Dedifferentiated amniotic fluid mesenchymal stem cell (primary cell): ENCODE measurements around the gene LRRC28.
"Not testable (repeated sequence)": the region's sequence is repeated elsewhere in the genome, so short reads cannot be mapped to it uniquely, and the experiment has no call there.

Experiments
- DNase-seq: peaks from one replicate; pipeline ENCODE4 v3.0.0-alpha.2; 2016; ENCODE audit errors: extremely low spot score

The LRRC28 gene

GRCh38 chr15:99250857-99251841 is at the start of gene LRRC28:
Gene LRRC28, plus strand, starts transcription at chr15:99251481. Its CDS starts 4,477 bp downstream, at chr15:99255958.
- DNase-seq, result peak; percentile 99

DNA sequence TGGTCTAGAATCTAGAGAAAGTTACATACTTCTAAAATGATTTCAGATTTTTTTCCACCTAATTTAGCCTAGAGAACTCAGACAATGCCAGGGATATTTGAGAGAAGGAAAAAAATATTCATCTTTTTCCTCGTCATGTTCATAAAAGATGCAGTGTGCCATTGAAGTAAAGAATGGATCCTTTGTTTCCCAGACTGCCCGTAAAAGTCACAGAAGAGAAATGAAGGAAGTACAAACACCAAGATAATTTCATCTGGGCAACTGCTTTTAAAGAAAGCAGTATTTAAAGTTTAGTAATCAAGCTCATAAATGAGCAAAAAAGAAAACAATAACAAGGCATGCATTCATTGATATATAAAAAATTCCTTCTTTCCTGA is 49.1 kb upstream of the LRRC28 start:
- DNase-seq, result no peak

DNA sequence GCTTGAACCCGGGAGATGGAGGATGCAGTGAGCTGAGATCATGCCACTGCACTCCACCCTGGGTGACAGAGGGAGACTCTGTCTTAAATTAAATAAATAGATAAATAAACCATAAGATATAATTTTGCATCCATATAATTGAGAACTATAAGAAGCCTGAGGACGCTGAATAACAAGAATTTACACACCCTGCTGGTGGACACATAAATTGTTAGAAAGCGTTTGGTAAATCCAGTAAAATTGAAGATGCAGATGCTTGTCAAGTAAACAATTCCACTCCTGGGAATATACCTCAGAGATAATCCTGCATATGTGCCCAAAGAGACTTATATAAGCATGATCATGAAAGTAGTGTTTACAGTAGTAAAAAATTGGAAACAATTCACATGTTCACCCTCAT is 43.6 kb upstream of the LRRC28 start:
- DNase-seq, result no peak

GRCh38 chr15:99209326-99209725 is 42.0 kb upstream of the LRRC28 start:
- DNase-seq, result no peak

DNA sequence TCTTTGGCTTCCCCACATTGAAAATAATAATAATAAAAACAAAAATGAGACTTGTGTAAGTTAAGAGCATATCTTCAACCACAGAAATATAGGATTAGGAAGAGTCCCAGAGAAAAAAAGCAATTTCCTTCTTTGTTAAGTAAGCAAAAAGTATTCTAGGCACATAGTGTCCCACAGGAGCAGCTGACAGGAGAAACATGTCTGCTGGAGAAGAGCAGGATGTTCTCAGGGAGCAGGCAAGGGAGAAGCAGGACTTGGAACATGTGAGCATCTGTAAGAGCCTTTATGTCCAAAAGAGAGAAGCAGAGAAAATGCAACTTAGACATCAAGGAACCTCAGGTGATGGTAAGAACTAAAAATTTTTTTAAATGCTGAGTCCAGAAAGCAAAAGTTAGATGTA is 40.9 kb upstream of the LRRC28 start:
- DNase-seq, result no peak

DNA sequence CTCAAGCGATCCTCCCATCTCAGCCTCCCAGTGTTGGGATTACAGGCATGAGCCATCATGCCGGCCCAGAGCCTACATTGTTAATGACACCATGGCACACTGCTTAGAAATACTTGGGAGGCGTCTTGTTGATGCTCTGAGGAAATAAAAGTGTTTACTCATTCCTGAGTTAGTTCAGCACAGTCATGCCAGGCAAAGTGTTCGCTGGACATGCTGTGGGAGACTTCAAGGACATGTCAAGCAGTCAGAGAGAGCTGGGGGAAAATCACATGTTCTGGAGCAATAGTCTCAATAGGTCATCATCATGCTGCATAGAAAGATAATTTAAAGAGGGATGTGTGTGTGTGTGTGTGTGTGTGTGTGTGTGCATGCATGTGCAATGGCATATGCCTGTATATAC is 39.4 kb upstream of the LRRC28 start:
- DNase-seq, result no peak

DNA sequence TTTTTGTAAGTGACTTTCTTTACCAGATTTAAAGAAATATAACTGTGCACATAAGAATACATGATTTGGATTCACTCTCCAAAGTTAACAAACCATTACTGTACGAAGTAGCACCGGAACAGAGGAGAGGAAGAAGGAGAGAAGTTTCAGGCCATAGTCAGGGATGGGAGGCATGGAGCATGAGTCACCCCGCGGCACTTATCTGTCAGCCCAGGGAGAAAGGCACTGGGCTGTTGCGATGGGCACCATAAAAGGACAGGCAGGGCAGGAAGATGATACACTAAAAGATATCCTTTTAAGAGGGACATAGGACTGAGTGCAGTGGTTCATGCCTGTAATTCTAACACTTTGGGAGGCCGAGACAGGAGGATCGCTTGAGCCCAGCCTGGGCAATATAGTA is 38.9 kb upstream of the LRRC28 start:
- DNase-seq, result no peak

- DNase-seq, result peak; percentile 77
These were observed 38.0 kb upstream of the LRRC28 start for GRCh38 chr15:99213187-99213811.

- no peak for DNase-seq
These were observed 26.7 kb upstream of the LRRC28 start for GRCh38 chr15:99224372-99225214.

DNA sequence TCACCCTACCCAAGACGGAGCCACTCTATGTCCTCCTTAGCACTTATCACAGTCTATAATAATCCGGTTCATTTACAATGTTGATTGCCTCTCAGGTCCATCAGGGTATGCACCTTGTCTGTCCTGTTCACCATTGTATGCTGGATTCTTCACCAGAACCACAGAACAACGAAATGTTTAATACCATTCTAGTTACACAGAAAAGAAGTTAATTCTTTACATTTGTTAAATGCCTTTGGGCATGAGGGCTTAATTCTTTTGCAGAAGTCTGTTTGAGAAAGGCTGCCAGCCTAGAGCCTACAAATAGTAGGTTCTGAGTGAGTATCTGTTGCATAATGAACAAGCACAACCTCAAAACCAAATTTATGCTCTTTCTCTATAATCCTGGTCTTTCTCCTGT is 24.5 kb upstream of the LRRC28 start:
- DNase-seq, result no peak

DNA sequence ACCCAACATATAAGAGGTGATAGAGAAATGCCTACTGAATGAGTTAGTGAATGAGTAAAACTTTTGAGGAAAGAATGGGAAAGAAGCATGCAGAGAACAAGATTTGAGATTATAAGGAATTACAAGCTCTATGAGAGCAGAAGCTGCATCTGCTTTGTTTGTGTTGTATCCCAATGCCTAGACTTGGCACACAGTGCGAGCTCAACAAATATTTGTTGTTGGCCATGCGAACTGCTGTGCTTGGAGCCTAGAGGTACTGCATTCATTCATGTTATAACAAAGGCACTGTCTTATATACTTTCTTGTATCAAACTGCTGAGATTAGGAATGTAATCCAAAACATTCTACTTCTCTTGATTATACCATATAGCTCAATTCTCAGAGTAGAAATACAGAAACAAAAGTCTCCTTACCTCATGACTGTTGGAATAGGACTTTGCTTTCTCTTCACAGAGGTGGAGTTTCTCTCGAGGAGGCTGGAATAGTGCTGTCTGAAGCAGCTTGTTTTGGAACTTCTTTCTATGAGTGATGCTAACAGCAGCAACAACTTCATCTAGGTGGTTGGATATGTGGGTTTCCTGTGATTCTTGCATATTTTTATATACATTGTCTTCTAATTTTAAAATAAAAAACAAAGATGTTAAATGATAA is 23.0 kb upstream of the LRRC28 start:
- no peak for DNase-seq

DNA sequence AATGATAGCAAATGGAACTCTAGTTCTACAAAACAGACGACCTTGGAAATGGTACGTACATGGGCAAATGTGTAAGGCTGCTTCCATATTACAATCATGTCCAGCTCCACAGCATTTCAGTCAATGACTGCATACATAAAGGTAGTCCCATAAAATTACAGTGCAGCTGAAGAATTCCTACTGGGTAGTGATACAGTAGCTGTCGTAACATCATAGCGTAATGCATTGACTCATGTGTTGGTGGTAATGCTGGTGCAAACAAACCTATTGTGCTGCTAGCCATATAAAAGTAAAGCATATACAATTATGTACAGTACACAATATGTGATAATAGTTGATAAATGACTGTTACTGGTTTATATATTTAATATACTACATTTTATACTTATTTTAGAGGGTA is 20.4 kb upstream of the LRRC28 start:
- DNase-seq, result no peak

DNA sequence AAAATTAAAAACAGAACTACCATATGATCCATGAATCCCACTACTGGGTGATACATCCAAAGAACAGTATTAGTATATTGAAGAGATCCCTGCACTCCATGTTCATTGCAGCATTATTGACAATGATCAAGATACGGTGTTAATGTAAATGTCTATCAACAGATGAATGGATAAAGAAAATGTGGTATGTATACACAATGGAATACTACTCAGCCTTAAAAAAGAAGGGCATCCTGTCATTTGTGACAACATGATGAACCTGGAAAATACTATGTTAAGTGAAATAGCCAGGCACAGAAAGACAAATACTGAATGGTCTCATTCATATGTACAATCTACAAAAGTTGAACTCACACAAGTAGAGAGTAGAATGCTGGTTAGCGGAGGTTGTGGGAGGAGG is 18.5 kb upstream of the LRRC28 start:
- DNase-seq, result no peak

- not testable (repeated sequence) for DNase-seq
These were observed 17.1 kb upstream of the LRRC28 start for GRCh38 chr15:99234160-99234559.

DNA sequence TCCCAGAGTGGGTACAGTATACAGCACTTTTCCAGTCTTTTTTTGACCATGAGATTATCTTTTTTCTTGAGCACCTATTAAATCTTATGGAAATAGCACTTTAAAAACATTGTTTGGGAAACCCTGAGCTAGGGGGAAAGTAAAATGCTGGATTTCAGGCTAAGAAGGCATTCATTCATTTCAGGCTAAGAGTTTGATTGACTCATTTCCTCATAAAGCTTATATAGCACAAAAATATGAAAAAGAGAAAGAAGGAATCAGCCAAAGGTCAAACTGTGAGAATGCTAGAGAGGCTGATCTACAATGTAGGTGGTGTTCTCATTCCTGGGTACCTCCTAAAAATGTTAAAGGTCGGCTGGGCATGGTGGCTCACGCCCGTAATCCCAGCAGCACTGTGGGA is 12.4 kb upstream of the LRRC28 start:
- no peak for DNase-seq

DNA sequence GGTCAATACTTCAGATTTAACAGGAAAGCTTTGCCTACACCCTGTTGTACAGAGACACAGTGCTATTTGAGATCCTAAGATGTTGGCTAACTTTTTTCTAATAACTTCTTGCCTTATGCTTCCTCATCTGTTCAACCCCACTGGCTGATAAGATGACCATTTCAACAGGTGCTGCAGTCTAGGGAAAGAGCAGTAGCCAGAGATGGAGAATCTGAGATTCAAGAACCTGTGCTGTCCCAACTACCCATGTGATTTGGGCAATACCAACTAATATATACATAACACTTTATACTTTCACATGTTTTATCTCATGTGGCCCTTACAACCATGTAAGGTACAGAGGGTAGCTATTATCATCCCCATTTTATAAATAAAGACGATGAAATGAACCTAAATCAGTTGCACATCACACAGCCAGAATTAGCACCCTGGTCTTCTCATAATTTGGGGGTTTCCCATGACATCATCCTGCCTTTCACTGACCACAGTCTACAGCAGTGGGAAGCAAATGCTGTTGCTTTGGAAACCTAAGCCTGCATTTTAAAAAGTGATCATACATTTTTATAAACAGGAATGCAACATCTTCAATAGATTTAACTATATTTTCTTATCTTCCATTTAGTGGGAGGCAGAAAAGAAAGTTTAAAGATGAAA is 11.6 kb upstream of the LRRC28 start:
- DNase-seq, result no peak

DNA sequence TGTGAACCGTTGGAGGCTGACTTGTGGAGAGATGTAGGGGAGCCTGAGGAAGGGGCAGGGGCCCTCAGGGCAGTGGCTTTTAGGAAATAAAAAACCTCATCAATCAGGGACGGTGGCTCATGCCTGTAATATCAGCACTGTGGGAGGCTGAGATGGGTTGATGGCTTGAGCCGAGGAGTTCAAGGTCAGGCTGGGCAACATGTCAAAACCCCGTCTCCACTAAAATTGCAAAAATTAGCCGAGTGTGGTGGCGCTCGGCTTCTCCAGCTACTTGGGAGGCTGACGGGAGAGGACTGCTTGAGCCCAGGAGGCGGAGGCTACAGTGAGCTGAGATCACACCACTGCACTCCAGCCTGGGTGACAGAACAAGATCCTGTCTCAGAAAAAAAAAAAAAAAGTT is 9.5 kb upstream of the LRRC28 start:
- no peak for DNase-seq

DNA sequence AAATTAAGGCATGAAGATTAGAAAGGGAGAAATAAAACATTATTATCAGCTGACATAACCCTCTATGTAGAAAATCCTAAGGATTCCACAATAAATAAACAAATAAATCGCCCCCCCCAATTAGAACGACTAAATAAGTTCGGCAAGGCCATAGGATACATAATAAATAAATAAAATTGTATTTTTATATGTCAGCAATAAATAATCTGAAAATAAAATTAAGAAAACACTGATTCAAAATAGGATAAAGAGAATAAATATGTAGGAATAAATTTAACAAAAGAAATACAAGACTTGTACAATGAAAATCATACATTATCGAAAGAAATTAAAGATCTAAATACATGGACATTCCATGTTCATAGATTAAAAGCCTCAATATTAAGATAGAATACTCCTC is 7.0 kb upstream of the LRRC28 start:
- DNase-seq, result no peak

- no peak for DNase-seq
These were observed 4.2 kb upstream of the LRRC28 start for GRCh38 chr15:99247062-99247461.

- DNase-seq, result no peak
These were observed 3.1 kb upstream of the LRRC28 start for GRCh38 chr15:99248000-99248715.
